Uterine smooth muscle cell (primary cell): Measurements from ENCODE around the gene SGCD. TPM values are rescaled to one million over a fixed set of nuclear protein-coding genes. Genes with fewer than 3 reads are reported as not detected.

Experiments
- total RNA-seq: library from RNA; depleted of rRNA; stranded (reverse); fragments of >200 nt; gene quantifications from 2 replicates; pipeline ENCODE4 v1.2.3, GENCODE V29; 2014

The SGCD gene
- 3.7 and 4.0 TPM in 2 replicates for total RNA-seq

GRCh38 chr5:156326718-156327259, at the start of gene SGCD:
TSS of gene SGCD (plus strand) at chr5:156327164.

